Measurements from ENCODE around the gene ULBP2. TPM values are rescaled to one million over a fixed set of nuclear protein-coding genes. Genes with fewer than 3 reads are reported as not detected.

Gene ULBP2
- total RNA-seq, 3 donors from 2014 or later (not counting 1 experiment from before 2014, with no cell fraction given), result 0.98 to 2.4 (median 2.4) TPM

- Histone ChIP-seq H3K4me1 (ENCODE audit: control insufficient read depth, insufficient read depth, low read length) (no peaks in the 10 kb centered on the region), H3K36me3 (ENCODE audit: control insufficient read depth, insufficient read depth, low read length) (no peaks in the 10 kb centered on the region), H3K27me3 (ENCODE audit: control insufficient read depth, insufficient read depth, low read length) (peaks cover 12% of the 10 kb centered on the region), H3K27ac (ENCODE audit: low read length) (no peak overlapping the region), H3K4me3 (ENCODE audit: low read length) (no peak overlapping the region), H3K9me3 (ENCODE audit: control insufficient read depth, insufficient read depth, low read length) (no peaks in the 10 kb centered on the region)
- intact Hi-C loops (cut with micrococcal nuclease), result no loop called here
- DNase-seq, result no peak
- 67% methylated on average over 6 of the region's 6 CpGs for WGBS (ENCODE audit: insufficient coverage)
- Mint-ChIP-seq H3K4me3 (no peak overlapping the region), H3K4me1 (peaks cover 0 to 5% of the 10 kb centered on the region in 2 donors), H3K27me3 (ENCODE audit: low read depth in 2 of 2) (peaks cover 79 to 86% of the 10 kb centered on the region in 2 donors), H3K27ac (no peak overlapping the region), H3K9me3 (no peaks in the 10 kb centered on the region), H3K36me3 (peaks cover 2% of the 10 kb centered on the region)
- no peak for TF ChIP-seq CTCF (IDR thresholded peaks at IDR 0.05)
- ATAC-seq, result no peak
Measured at GRCh38 chr6:149979293-149979692, 37.5 kb downstream of the ULBP2 start.

- Mint-ChIP-seq H3K4me3 (no peak overlapping the region), H3K36me3 (peaks cover 10% of the 10 kb centered on the region), H3K27me3 (ENCODE audit: low read depth in 2 of 2) (peaks cover 70 to 90% of the 10 kb centered on the region in 2 donors), H3K4me1 (peaks cover 0 to 7% of the 10 kb centered on the region in 2 donors), H3K9me3 (peaks cover 0 to 2% of the 10 kb centered on the region in 2 donors), H3K27ac (no peak overlapping the region)
- Histone ChIP-seq H3K36me3 (ENCODE audit: control insufficient read depth, insufficient read depth, low read length) (no peaks in the 10 kb centered on the region), H3K4me1 (ENCODE audit: control insufficient read depth, insufficient read depth, low read length) (no peaks in the 10 kb centered on the region), H3K27ac (ENCODE audit: low read length) (no peak overlapping the region), H3K4me3 (ENCODE audit: low read length) (no peak overlapping the region), H3K27me3 (ENCODE audit: control insufficient read depth, insufficient read depth, low read length) (peaks cover 45% of the 10 kb centered on the region), H3K9me3 (ENCODE audit: control insufficient read depth, insufficient read depth, low read length) (peaks cover 6% of the 10 kb centered on the region)
- no peak for TF ChIP-seq CTCF (IDR thresholded peaks at IDR 0.05)
- WGBS (ENCODE audit: insufficient coverage), result 9% methylated on average over 6 of the region's 9 CpGs
- intact Hi-C loops (cut with micrococcal nuclease), result no loop called here
- ATAC-seq (no peak), DNase-seq (no peak)
Measured at GRCh38 chr6:149983145-149983544, 41.3 kb downstream of the ULBP2 start.

GRCh38 chr6:149984773-149985172, 43.0 kb downstream of the ULBP2 start:
- peaks cover 58% of the 10 kb centered on the region for H3K27me3 ChIP-seq (ENCODE audit: control insufficient read depth, insufficient read depth, low read length)
- peaks cover 13% of the 10 kb centered on the region for H3K36me3 Mint-ChIP-seq
- 47% methylated on average over 5 of the region's 5 CpGs for WGBS (ENCODE audit: insufficient coverage)
- H3K27ac ChIP-seq (ENCODE audit: low read length), result no peak overlapping the region
- TF ChIP-seq CTCF (IDR thresholded peaks at IDR 0.05), result no peak
- H3K36me3 ChIP-seq (ENCODE audit: control insufficient read depth, insufficient read depth, low read length), result no peaks in the 10 kb centered on the region
- H3K27ac Mint-ChIP-seq, result no peak overlapping the region
- ATAC-seq (no peak), DNase-seq (no peak)
- peaks cover 3 to 14% of the 10 kb centered on the region in 2 donors for H3K4me1 Mint-ChIP-seq
- H3K9me3 ChIP-seq (ENCODE audit: control insufficient read depth, insufficient read depth, low read length), result peaks cover 14% of the 10 kb centered on the region
- intact Hi-C loops (cut with micrococcal nuclease), result no loop called here
- H3K4me3 ChIP-seq (ENCODE audit: low read length), result no peak overlapping the region
- peaks cover 0 to 5% of the 10 kb centered on the region in 2 donors for H3K9me3 Mint-ChIP-seq
- peaks cover 7% of the 10 kb centered on the region for H3K4me1 ChIP-seq (ENCODE audit: control insufficient read depth, insufficient read depth, low read length)
- no peak overlapping the region for H3K4me3 Mint-ChIP-seq
- H3K27me3 Mint-ChIP-seq (ENCODE audit: low read depth in 2 of 2), result peaks cover 75 to 92% of the 10 kb centered on the region in 2 donors

GRCh38 chr6:149985481-149985937, 43.7 kb downstream of the ULBP2 start:
- peaks cover 79 to 96% of the 10 kb centered on the region in 2 donors for H3K27me3 Mint-ChIP-seq (ENCODE audit: low read depth in 2 of 2)
- TF ChIP-seq CTCF (IDR thresholded peaks at IDR 0.05), result no peak
- WGBS (ENCODE audit: insufficient coverage), result 22% methylated on average over 5 of the region's 5 CpGs
- no peak overlapping the region for H3K4me3 Mint-ChIP-seq
- peaks cover 13% of the 10 kb centered on the region for H3K36me3 Mint-ChIP-seq
- Histone ChIP-seq H3K36me3 (ENCODE audit: control insufficient read depth, insufficient read depth, low read length) (no peaks in the 10 kb centered on the region), H3K4me1 (ENCODE audit: control insufficient read depth, insufficient read depth, low read length) (peaks cover 14% of the 10 kb centered on the region), H3K27ac (ENCODE audit: low read length) (no peak overlapping the region), H3K9me3 (ENCODE audit: control insufficient read depth, insufficient read depth, low read length) (peaks cover 14% of the 10 kb centered on the region), H3K4me3 (ENCODE audit: low read length) (no peak overlapping the region), H3K27me3 (ENCODE audit: control insufficient read depth, insufficient read depth, low read length) (peaks cover 64% of the 10 kb centered on the region)
- ATAC-seq (no peak), DNase-seq (no peak)
- intact Hi-C loops (cut with micrococcal nuclease), result no loop called here
- H3K4me1 Mint-ChIP-seq, result peaks cover 11 to 22% of the 10 kb centered on the region in 2 donors
- peaks cover 0 to 5% of the 10 kb centered on the region in 2 donors for H3K9me3 Mint-ChIP-seq
- H3K27ac Mint-ChIP-seq, result no peak overlapping the region
